ENCODE data around the gene AREG.

The AREG gene

DNA sequence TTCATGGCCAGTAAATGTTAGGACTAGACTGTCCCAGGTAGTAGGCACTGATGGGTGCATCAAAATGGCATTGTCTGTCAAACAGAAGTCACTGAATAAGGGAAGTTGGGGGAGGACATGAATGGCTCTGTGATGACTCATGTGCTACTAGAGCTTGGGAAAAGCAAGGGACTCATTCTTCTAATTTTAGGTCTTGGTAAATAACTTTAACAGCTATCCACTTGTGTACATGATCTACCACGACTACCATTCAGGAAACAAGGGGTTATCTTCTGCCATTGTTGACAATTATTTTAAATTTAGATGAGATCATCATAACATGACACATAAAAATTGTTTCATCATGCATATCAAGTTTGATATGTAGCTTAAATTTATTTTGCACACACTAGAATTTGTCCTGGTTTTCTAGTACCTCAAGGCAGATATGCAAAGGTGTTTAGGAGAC lies 6.3 kb downstream of the AREG start:
- TF ChIP-seq, protein P1, sequence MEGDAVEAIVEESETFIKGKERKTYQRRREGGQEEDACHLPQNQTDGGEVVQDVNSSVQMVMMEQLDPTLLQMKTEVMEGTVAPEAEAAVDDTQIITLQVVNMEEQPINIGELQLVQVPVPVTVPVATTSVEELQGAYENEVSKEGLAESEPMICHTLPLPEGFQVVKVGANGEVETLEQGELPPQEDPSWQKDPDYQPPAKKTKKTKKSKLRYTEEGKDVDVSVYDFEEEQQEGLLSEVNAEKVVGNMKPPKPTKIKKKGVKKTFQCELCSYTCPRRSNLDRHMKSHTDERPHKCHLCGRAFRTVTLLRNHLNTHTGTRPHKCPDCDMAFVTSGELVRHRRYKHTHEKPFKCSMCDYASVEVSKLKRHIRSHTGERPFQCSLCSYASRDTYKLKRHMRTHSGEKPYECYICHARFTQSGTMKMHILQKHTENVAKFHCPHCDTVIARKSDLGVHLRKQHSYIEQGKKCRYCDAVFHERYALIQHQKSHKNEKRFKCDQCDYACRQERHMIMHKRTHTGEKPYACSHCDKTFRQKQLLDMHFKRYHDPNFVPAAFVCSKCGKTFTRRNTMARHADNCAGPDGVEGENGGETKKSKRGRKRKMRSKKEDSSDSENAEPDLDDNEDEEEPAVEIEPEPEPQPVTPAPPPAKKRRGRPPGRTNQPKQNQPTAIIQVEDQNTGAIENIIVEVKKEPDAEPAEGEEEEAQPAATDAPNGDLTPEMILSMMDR (IDR thresholded peaks at IDR 0.05), result no peak
- no peaks in the 10 kb centered on the region for H3K36me3 Mint-ChIP-seq (ENCODE audit: low read depth)
- H3K4me1 Mint-ChIP-seq, result no peaks in the 10 kb centered on the region
- no peaks in the 10 kb centered on the region for H3K9me3 Mint-ChIP-seq
- peaks cover 18% of the 10 kb centered on the region for H3K27me3 Mint-ChIP-seq (ENCODE audit: low read depth, poor library complexity)
- no peak overlapping the region for H3K4me3 Mint-ChIP-seq
- no peak for DNase-seq
- no peak overlapping the region for H3K27ac Mint-ChIP-seq

DNA sequence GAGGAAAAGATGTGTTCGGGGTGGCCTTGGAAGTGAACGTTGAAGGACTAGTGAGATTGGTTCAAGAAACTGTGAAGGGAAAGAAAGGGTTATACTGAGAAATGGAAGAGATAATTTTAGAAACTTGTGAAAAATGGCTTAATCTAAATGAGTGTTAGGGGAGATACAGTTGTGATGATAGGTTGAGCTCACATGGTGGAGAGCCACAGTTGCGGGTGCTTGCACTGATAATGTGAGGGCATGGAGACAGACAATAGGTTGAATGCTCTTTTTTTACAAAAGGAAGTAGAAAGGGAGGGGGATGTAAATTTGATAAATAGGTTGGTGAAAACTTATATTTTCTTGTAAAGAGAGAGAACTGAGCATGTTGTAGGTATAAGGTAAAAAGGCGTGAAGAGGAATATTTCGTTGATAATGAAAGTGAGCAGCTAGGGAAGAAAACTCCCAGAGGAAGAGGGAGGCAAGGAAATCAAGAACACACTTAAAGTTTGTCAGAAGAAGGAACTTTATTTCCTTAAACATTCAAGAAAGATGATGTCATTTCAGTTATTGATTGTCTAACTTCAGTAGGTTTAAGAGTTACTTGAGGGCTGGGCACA lies 8.2 kb downstream of the AREG start:
- Mint-ChIP-seq H3K36me3 (ENCODE audit: low read depth) (no peaks in the 10 kb centered on the region), H3K4me1 (no peaks in the 10 kb centered on the region), H3K27me3 (ENCODE audit: low read depth, poor library complexity) (peaks cover 6% of the 10 kb centered on the region), H3K27ac (no peak overlapping the region), H3K4me3 (no peak overlapping the region), H3K9me3 (no peaks in the 10 kb centered on the region)
- DNase-seq, result no peak
- TF ChIP-seq, protein P1 (IDR thresholded peaks at IDR 0.05), result no peak

DNA sequence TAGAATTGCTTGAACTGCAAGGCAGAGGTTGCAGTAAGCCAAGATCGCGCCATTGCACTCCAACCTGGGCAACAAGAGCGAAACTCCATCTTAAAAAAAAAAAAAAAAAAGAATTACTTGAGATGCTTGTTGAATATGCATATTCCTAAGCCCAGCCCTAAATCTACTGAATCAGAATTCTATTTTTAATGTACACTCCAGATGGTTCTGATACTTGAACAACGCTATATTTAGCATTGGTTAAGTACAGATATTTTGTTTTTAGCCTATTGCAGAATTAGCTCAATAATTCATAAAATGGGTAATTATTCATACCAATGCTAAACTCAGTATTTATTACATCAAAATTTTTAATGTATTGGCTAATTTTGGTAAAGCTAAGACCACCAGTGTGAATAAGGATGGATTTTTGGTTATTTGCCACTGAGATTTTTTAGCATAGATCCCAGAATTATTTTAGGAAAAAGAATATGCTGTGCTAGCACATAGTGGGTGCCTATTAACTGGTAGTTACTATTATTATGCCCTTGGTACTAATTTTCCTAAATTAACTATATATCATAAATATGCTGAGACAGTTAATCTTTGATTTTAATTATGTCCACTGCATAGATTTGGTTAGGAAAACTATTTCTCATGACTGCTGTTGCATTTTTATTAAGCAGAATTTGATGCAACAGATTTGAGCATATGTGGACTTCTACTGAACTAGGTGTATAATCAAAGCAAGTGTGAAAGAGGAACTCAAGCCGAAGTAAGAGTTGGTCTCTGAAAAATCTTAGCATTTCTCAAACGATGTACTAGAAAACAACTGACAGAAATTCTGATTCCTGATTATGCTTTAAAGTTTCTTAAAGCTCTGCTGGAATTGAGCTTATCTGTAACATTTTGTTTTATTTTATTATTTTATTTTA lies 9.2 kb downstream of the AREG start:
- H3K4me1 Mint-ChIP-seq, result no peaks in the 10 kb centered on the region
- no peak overlapping the region for H3K4me3 Mint-ChIP-seq
- TF ChIP-seq, protein P1 (IDR thresholded peaks at IDR 0.05), result no peak
- no peak overlapping the region for H3K27ac Mint-ChIP-seq
- H3K27me3 Mint-ChIP-seq (ENCODE audit: low read depth, poor library complexity), result peaks cover 6% of the 10 kb centered on the region
- no peaks in the 10 kb centered on the region for H3K36me3 Mint-ChIP-seq (ENCODE audit: low read depth)
- H3K9me3 Mint-ChIP-seq, result no peaks in the 10 kb centered on the region
- DNase-seq, result no peak

DNA sequence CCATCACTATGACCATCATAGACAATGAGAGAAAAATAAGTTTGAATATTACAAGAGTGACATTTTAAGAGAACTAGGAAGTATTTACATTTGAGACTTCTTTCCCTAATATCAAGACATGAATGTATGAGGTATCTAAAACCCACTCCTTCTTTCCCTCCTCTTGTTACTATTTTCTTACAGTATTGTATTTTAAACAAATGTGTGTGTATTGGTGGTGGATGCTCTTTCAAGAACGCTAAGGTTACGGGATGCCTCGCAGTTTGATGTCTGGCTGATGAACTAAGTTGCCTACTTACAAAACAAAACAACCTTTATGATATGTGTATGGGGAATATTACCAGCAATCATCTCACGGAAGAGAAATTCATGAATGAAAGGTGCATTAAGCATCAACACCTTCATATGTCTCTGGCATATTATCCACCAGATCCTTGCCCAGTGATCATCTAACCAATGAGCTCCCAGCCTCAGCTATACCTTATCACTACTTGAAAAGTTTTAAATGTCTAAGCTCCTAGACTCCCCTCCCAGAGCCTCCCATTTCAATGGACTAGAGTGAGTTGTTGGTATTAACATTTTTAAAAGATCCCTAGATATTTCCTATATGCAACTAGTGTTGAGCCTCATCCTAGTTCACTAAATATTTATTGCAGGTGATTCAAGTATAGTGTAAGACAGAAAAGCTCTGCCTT lies 10.6 kb downstream of the AREG start:
- peaks cover 6% of the 10 kb centered on the region for H3K27me3 Mint-ChIP-seq (ENCODE audit: low read depth, poor library complexity)
- TF ChIP-seq, protein P1 (IDR thresholded peaks at IDR 0.05), result no peak

DNA sequence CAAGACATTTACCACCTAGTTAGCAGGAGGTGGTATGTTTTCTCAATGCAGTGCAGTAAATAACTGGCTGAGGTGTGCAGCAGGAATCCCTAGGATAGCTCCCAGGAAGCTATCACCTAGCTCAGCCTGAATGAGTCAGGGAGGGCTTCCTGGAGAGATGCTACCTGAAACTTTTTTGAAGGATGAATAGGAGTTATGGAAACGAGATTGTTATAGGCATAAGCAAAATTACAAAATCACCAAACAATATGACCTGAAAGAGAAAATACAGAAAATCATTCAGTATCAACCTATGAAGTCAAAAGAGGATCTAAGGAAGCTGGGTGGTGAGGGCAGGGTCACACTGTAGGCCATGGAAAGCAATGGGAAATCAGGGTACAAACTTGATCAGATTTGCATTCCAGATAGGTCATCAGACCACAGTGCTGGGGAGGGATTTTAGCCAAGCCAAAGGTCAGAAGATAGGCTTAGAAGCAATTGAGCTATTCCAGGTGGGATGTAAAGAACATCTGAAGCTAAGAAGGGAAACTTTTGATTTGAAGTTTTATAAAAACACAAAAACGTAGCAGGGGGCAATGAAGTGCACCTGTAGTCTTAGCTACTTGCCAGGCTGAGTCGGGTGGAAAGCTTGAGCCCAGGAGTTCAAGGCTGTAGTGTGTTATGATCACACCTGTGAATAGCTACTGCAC lies 11.3 kb downstream of the AREG start:
- Mint-ChIP-seq H3K4me1 (no peaks in the 10 kb centered on the region), H3K36me3 (ENCODE audit: low read depth) (no peaks in the 10 kb centered on the region), H3K9me3 (no peaks in the 10 kb centered on the region), H3K27me3 (ENCODE audit: low read depth, poor library complexity) (peaks cover 6% of the 10 kb centered on the region), H3K27ac (no peak overlapping the region), H3K4me3 (no peak overlapping the region)
- TF ChIP-seq, protein P1 (IDR thresholded peaks at IDR 0.05), result no peak
- no peak for DNase-seq

More for the DNA sequence above, 10.6 kb downstream of the AREG start:
- Mint-ChIP-seq H3K36me3 (ENCODE audit: low read depth) (no peaks in the 10 kb centered on the region), H3K4me3 (no peak overlapping the region), H3K27ac (no peak overlapping the region), H3K4me1 (no peaks in the 10 kb centered on the region), H3K9me3 (no peaks in the 10 kb centered on the region)
- no peak for DNase-seq

Data from nephron progenitor cell (in vitro differentiated cells).